GM23248 (cell line): ENCODE results near the gene EFCC1.
A peak's percentile ranks its signal among the peaks of the same experiment; 100 is the strongest.

ENCODE experiments used
- EZH2 ChIP-seq: fragments of 200-600 bp; sonication (generic); IDR thresholded peaks from 2 replicates; pipeline ENCODE4 v1.6.1; 2018; ENCODE audit warnings: antibody characterized with exemption, mild to moderate bottlenecking; ENCODE audit not compliant: insufficient read depth, poor library complexity, severe bottlenecking
- EZH2phosphoT487 ChIP-seq: fragments of 200-600 bp; sonication (generic); IDR thresholded peaks from 2 replicates; pipeline ENCODE4 v1.6.1; 2018; ENCODE audit warnings: antibody characterized with exemption, moderate library complexity, mild to moderate bottlenecking, low read depth; ENCODE audit not compliant: insufficient read depth

DNA sequence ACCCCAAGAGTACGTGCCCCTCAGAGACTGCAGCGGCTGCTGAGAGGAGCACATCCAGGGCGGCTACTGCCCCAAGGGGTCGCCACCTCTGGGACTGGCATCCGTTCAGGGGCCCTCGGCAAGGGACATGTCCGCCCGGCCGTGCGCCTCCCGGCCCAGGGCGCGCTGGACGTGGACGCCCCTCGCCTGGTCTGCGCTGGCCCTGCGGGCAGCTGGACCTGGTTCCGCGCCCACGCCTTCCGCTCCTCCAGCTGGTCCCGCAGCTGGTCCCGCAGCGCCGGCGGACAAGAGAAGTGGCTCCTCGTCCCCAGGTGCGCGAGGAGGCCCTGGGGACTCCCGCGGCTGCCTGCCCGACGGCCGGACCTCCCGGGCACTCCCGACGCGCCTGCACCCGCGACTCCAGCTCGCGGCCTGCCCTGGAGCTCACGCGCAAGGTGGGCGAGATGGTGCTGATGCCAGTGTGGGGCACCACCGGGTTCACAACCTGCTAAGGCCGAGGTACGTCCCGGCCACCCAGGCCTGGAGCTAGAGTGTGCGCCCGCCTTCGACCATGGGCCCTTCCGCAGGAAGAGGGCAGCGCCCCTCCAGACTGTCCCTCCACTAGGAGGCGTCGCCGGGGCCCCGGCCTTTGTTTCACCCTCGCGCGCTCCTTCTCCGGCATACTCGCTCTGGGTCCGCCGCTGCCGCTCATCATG lies 45.1 kb downstream of the EFCC1 start:
- peak; percentile 45 for TF ChIP-seq EZH2
- TF ChIP-seq EZH2phosphoT487: no peak
